KMS-11 (cell line): ENCODE data around the gene KLHL26.
"Not testable (repeated sequence)": the region's sequence is repeated elsewhere in the genome, so short reads cannot be mapped to it uniquely, and the experiment has no call there.

Experiments used
- H2AFZ ChIP-seq: fragments of 200-600 bp; sonication (generic); 2 replicates; pipeline ENCODE4 v1.6.1; 2016; ENCODE audit warnings: antibody characterized with exemption, mixed run types, low read depth
- H3K27ac ChIP-seq: fragments of 200-600 bp; sonication (generic); 2 replicates; pipeline ENCODE4 v1.6.1; 2016; ENCODE audit warnings: mild to moderate bottlenecking, mixed run types
- H3K27me3 ChIP-seq: fragments of 200-600 bp; sonication (generic); 2 replicates; pipeline ENCODE4 v1.6.1; 2017; ENCODE audit warnings: mild to moderate bottlenecking, low read depth, mixed run types, moderate library complexity; ENCODE audit not compliant: insufficient read depth
- H3K36me3 ChIP-seq: fragments of 200-600 bp; sonication (generic); 2 replicates; pipeline ENCODE4 v1.6.1; 2017; ENCODE audit warnings: mild to moderate bottlenecking, mixed run types; ENCODE audit not compliant: insufficient read depth
- H3K4me1 ChIP-seq: fragments of 200-600 bp; sonication (generic); 2 replicates; pipeline ENCODE4 v1.6.1; 2016; ENCODE audit warnings: mild to moderate bottlenecking, low read depth, mixed run types; ENCODE audit not compliant: poor library complexity, severe bottlenecking
- H3K4me2 ChIP-seq: fragments of 200-600 bp; sonication (generic); 2 replicates; pipeline ENCODE4 v1.7.0; 2016; ENCODE audit warnings: mild to moderate bottlenecking, mixed run types
- H3K4me3 ChIP-seq: fragments of 200-600 bp; sonication (generic); IDR thresholded peaks from 2 replicates; pipeline ENCODE4 v1.6.1; 2017; ENCODE audit warnings: low read depth, low read length, mixed read lengths; ENCODE audit not compliant: insufficient read depth
- H3K79me2 ChIP-seq: fragments of 200-600 bp; sonication (generic); 2 replicates; pipeline ENCODE4 v1.6.1; 2016; ENCODE audit warnings: low read depth, mixed run types; ENCODE audit not compliant: insufficient read depth
- H3K9ac ChIP-seq: fragments of 200-600 bp; sonication (generic); 2 replicates; pipeline ENCODE4 v1.6.1; 2016; ENCODE audit warnings: mild to moderate bottlenecking, mixed run types
- H4K20me1 ChIP-seq: fragments of 200-600 bp; sonication (generic); 2 replicates; pipeline ENCODE4 v1.6.1; 2016; ENCODE audit warnings: mild to moderate bottlenecking, mixed run types; ENCODE audit not compliant: insufficient read depth
- TF ChIP-seq, protein P1 (sequence below): fragments of 200-600 bp; sonication (generic); conservative IDR thresholded peaks from 2 replicates; pipeline ENCODE4 v1.6.1; 2017; ENCODE audit warnings: low read depth, mild to moderate bottlenecking, antibody characterized with exemption, low read length, moderate library complexity, mixed read lengths

KLHL26 gene

GRCh38 chr19:18596752-18597157 is 40.1 kb upstream of the KLHL26 start:
- H3K27ac ChIP-seq, result no peak overlapping the region
- H2AFZ ChIP-seq, result no peak overlapping the region
- no peak overlapping the region for H3K4me2 ChIP-seq
- H3K27me3 ChIP-seq, result peaks cover 42% of the 10 kb centered on the region; the same call in 1 of the 2 replicates
- no peak overlapping the region for H3K4me3 ChIP-seq
- no peaks in the 10 kb centered on the region for H3K36me3 ChIP-seq
- TF ChIP-seq, protein P1, sequence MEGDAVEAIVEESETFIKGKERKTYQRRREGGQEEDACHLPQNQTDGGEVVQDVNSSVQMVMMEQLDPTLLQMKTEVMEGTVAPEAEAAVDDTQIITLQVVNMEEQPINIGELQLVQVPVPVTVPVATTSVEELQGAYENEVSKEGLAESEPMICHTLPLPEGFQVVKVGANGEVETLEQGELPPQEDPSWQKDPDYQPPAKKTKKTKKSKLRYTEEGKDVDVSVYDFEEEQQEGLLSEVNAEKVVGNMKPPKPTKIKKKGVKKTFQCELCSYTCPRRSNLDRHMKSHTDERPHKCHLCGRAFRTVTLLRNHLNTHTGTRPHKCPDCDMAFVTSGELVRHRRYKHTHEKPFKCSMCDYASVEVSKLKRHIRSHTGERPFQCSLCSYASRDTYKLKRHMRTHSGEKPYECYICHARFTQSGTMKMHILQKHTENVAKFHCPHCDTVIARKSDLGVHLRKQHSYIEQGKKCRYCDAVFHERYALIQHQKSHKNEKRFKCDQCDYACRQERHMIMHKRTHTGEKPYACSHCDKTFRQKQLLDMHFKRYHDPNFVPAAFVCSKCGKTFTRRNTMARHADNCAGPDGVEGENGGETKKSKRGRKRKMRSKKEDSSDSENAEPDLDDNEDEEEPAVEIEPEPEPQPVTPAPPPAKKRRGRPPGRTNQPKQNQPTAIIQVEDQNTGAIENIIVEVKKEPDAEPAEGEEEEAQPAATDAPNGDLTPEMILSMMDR, result no peak
- H3K79me2 ChIP-seq, result no peaks in the 10 kb centered on the region
- H3K4me1 ChIP-seq, result peaks cover 6% of the 10 kb centered on the region
- H3K9ac ChIP-seq, result no peak overlapping the region
- H4K20me1 ChIP-seq, result no peaks in the 10 kb centered on the region

GRCh38 chr19:18597809-18598660 is 38.8 kb upstream of the KLHL26 start:
- Histone ChIP-seq H2AFZ (no peak overlapping the region), H3K9ac (no peak overlapping the region), H3K79me2 (no peaks in the 10 kb centered on the region), H3K4me3 (no peak overlapping the region), H3K27ac (no peak overlapping the region), H3K36me3 (no peaks in the 10 kb centered on the region), H4K20me1 (no peaks in the 10 kb centered on the region), H3K4me1 (peaks cover 6% of the 10 kb centered on the region), H3K27me3 (peaks cover 53% of the 10 kb centered on the region), H3K4me2 (no peak overlapping the region)
- TF ChIP-seq, protein P1, result no peak

DNA sequence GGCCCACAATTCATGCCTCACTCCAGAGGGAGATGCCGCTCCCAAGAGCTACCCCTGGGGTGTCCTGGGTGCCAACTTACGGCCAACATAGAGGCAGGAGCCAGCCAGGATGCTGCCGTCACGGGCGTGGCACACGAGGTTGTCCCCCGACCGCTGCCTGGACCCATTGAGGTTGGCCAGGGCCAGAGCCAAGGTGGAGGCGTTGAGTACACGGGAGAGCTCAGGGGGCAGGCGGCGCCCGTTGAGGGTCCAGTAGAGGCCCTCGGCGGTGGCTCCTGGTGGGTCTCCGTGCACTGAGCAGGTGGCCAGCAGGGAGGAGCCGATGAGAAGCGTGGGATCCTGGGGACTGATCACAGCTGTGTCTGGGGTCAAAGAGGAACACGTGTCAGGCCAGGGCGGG is 37.3 kb upstream of the KLHL26 start:
- H3K4me1 ChIP-seq, result peaks cover 4% of the 10 kb centered on the region
- H4K20me1 ChIP-seq, result no peaks in the 10 kb centered on the region
- no peak overlapping the region for H3K4me3 ChIP-seq
- no peak overlapping the region for H3K4me2 ChIP-seq
- peaks cover 65% of the 10 kb centered on the region for H3K27me3 ChIP-seq
- H3K27ac ChIP-seq, result no peak overlapping the region
- H3K36me3 ChIP-seq, result no peaks in the 10 kb centered on the region
- H2AFZ ChIP-seq, result no peak overlapping the region
- no peaks in the 10 kb centered on the region for H3K79me2 ChIP-seq
- TF ChIP-seq, protein P1, result no peak
- no peak overlapping the region for H3K9ac ChIP-seq

GRCh38 chr19:18600692-18601397 is 36.0 kb upstream of the KLHL26 start:
- H3K9ac ChIP-seq, H3K4me3 ChIP-seq, H3K27ac ChIP-seq, H3K4me2 ChIP-seq, H3K36me3 ChIP-seq, H4K20me1 ChIP-seq, H3K4me1 ChIP-seq, H2AFZ ChIP-seq, H3K79me2 ChIP-seq: not testable (repeated sequence)
- H3K27me3 ChIP-seq, result peaks cover 74% of the 10 kb centered on the region
